ENCODE data around the gene SMC6.

Gene SMC6

DNA sequence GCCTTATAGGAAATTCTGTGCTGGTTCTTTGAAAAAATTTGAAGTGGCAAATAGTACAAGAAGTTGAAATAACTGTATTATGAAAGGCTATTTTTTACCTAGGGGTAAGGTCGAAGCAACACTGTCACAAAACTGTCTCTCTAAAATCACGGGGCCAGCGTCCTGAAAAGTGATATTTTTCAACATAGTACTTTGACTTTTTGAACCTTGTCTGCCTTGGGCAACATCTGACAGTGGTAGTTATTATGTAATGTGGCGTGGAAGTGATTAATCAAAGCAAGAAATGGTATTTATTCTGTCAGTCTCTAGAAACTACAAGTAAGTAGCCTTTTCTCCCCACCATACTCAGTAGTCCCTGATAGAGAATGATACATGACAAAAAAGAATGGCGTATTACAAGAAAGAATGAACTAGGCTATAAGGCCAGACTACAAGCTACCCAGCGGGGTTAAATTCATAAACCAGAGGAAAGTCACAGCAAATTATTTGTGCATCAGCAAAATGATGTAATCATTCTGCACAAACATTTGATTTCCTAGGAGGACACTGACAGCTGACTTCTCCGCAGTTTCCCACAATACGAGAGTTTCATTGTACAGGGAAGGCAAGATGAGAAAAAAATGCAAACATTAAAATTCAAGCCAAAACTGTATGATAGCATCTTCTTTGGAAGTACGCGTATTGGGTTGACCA lies 10.2 kb upstream of the SMC6 start:
- DNase-seq: no peak

- no peak for DNase-seq
These were observed 8.8 kb upstream of the SMC6 start for GRCh38 chr2:17762451-17762850.

DNA sequence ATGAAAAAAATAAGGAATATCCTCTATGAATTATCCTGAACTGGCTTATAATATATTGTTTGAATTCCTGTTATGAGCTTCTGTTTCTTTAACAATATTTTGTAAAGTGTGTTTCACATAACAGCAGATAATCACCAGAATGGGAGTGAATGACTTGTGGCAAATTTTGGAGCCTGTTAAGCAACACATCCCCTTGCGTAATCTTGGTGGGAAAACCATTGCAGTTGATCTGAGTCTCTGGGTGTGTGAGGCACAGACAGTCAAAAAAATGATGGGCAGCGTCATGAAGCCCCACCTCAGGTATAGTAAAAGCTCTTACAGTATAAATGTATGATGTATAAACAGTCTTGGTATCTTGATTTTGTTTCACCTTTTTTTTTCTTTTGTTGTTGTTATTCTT lies 6.2 kb upstream of the SMC6 start:
- no peak for DNase-seq

- no peak for DNase-seq
These were observed 4.5 kb upstream of the SMC6 start for GRCh38 chr2:17758118-17758517.

GRCh38 chr2:17757321-17757720 lies 3.7 kb upstream of the SMC6 start:
- no peak for DNase-seq

- DNase-seq: no peak
These were observed 3.1 kb upstream of the SMC6 start for GRCh38 chr2:17756668-17757067.

DNA sequence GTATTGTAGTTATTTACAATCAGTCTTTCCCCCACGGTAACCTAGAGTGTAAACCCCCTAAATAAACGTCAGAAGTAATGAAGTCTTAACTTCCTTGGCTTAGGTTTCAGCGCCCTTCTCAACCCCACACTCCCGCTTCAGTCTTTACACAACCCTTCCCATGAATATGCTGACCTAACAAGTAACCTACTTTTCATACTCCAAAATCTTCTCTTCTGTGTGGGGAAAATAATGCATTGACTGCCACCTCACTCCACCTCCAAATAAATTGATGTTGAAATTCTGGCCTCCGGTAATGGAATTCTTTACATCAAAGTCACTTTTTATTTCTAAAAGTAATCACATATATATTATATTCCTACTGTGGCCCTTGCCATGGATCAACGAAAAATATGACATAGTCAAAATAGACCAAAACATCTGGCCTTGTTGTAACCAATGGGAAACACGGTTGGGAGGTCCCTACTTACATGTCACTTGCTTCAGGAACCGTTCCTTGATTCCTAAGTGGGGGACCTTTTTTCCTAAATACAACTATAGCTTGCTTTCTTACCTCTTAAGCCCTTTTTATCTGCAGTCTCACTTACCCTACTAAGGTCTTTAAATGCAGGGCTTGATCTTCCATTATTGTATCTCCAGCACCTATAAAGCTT lies 1.3 kb upstream of the SMC6 start:
- DNase-seq: no peak

DNA sequence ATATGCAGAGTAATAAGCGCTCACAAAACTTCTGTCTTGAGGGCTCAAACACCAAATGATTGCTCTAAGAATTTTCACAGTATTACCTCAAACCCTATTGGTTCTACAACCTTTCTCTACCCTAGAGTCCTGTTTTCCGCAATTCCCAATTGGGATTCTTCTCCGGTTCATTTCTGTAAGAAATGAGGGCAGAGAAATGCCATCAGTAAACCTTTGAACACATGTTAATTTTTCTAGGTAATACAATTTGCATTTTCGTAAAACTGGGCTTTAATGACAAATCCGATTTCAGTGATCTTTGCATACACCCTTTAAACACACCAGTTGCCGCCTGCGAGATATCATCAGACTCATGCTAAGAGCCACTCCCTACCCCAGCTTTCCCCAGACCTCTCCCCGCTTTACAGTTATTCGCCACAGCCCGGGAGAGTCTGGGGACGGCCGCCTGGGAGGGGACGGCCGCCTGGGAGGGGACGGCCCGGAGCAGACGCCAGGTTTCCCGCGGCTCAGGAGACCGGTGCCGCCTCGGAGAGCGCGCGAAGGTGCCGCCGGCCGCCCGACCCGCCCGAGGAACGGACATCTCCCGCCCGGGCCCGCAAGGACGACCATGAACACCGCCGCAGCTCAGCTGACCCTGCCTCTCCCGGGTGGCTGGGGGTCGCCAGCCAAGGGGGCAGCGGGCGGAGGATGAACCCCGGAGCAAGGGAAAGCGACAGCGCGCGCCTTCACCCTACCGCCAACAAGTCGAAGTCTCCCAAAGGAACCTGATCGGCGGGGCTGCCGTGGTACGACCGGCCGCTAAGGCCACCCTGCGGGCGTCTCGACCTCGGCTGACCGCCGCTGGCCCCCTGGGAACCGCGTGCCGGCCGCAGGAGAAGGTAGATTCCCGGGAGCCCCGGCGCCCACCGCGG lies 463 bp downstream of the SMC6 start:
- no peak for DNase-seq

- no peak for DNase-seq
These were observed 1.4 kb downstream of the SMC6 start for GRCh38 chr2:17752246-17752645.

DNA sequence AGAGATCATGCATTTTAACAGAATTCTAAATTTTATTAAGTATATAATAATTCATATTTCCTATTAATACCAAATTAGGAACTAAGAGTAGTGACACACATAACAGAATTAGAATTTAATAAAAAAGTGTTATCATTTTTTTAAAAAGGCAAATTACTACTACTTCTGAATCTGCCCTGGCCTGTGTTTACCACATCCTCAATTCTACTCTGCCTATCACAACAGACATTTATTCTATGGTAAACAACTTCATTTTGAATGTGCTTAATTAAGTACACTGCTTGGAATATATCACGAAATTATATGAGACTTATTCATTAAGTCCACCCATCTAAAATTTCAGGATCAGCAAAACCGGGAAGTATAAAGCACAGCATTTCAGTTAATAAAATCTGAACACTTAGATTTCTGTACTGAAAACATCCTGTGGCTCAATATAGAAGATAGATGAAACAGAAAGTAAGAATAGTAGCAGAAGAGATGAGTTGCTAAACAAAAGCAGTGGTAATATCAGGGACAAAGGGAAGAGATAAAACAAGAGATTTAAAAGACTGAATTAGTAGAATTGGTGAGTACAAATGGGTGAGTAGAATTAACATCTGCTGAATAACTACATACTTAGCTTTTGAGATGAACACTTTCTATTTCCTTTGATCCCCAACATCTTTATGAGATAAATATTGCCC lies 3.7 kb downstream of the SMC6 start:
- no peak for DNase-seq

DNA sequence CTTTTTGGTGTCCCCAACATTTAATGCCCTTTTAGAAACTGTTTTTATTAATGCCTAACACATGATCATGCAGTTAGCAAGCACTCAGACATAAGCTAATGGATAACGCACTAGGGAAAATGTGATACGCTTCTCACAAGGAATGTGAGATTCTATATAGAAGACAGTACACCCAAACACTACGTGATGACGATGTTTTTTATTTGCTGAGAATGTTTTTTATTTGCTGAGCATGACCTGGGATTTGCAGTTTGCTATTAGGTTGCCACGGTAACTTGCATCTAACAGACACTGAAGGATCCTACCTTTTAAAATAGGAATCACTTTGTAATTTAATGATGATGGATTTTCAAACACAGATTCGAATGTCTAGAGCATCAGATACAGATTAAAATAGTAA lies 4.9 kb downstream of the SMC6 start:
- DNase-seq: no peak

DNA sequence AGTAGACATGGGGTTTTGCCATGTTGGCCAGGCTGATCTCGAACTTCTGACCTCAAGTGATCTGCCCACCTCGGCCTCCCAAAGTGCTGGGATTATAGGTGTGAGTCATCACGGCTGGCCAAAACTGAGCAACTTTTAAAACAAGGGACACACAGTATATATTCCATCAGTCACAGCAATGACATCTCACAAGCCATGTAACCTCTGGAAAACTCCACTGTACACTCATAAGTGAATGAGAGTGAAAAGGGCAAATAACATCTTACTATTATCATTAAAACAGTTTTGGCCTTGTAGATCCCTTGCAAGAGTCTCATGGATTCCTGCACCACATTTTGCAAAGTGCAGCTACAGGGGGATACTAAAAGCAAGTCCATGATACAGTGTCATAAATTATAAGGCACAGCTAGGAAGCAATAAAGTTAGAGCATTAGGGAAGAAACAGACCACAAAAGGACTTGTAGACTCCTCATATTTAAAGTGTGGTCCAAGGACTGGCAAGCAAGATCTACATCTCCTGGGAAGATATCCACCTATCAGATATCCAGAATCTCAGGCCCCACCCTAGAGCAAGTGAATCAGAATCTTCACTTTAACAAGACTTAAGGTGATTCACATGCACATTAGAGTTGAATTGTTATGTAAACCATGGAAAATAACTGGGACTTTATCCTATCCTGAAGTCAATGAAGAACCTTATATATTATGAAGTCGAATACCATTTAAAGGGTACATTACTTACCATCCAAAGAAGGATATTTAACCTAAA lies 5.7 kb downstream of the SMC6 start:
- DNase-seq: no peak

- DNase-seq: no peak
These were observed 13.4 kb downstream of the SMC6 start for GRCh38 chr2:17740203-17740602.

DNA sequence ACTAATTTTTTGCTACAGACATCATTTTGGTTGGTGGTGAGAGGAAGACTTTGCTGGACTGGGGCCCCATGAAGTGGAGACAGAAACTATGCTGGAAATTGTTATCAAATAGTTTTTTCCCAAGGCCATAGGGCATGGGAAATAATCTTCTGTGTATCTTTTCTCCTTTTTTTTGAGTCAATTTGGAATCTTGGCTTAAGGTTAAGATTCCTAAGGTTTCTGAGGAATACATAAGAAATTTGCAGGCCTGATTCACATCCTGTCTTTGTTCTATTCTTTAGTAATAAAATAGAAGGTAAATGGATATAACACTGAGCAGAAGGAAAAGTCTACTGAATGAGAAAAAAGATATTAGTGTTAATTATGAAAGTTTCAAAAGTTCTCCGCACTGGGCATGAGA lies 16.6 kb downstream of the SMC6 start:
- DNase-seq: no peak

- DNase-seq: no peak
These were observed 17.7 kb downstream of the SMC6 start for GRCh38 chr2:17735864-17736263.

GRCh38 chr2:17733599-17733998 lies 20.0 kb downstream of the SMC6 start:
- no peak for DNase-seq

- DNase-seq: no peak
These were observed 23.7 kb downstream of the SMC6 start for GRCh38 chr2:17729880-17730279.

- DNase-seq: no peak
These were observed 25.4 kb downstream of the SMC6 start for GRCh38 chr2:17728210-17728609.

- DNase-seq: no peak
These were observed 33.8 kb downstream of the SMC6 start for GRCh38 chr2:17719562-17720371.

GRCh38 chr2:17718689-17719088 lies 34.9 kb downstream of the SMC6 start:
- DNase-seq: no peak

GRCh38 chr2:17717666-17718065 lies 35.9 kb downstream of the SMC6 start:
- no peak for DNase-seq

DNA sequence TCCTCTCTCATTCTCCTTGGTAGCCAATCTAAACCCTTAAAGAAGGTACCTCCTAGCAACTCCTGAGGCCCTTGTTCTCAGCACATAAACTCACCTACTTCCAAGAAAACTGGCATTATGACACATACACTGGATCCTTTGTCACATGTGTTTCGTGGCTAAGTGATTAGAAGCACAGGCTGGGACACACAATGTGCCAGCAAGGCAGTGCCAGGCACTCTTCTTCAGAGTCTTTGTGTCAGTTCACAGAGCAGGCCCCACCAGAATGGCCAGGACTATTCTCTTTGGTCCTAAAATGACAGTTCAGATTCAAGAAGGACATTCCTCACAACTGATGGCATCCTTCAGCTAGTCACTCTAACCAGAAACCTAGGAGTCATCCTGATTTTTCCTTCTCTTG lies 40.3 kb downstream of the SMC6 start:
- no peak for DNase-seq
